HCT116 (cell line): ENCODE results near the gene TRIM23. TPM values are rescaled to one million over a fixed set of nuclear protein-coding genes. Genes with fewer than 3 reads are reported as not detected.

Source experiments
- ATAC-seq: fragments of 200-7000 bp; cut with Tn5 transposase; 2 replicates; pipeline ENCODE4 v1.9.1; 2020; ENCODE audit warnings: mild to moderate bottlenecking, moderate library complexity
- BruUV-seq: library from RNA; stranded (reverse); fragments of 400-500 nt; replicated peaks from 2 replicates; lab custom pipeline; 2021; lab: Mats Ljungman, UMichigan
- CTCF ChIA-PET: fragments of 300-600 bp; sonication (Branson Sonifier 250); formaldehyde crosslinking; loops from one replicate; lab custom pipeline; 2021; ENCODE audit warnings: antibody characterized with exemption; lab: Charles Lee
- POLR2A ChIA-PET: fragments of 300-600, 350-600 bp; sonication (Branson Sonifier 250); formaldehyde crosslinking; loops from one replicate; lab custom pipeline; 2021; ENCODE audit warnings: antibody characterized with exemption; lab: Charles Lee
- RAD21 ChIA-PET, 2 experiments: fragments of 300-600 bp; sonication (Branson Sonifier 250); formaldehyde crosslinking; loops; one replicate each; lab custom pipeline; 2023; ENCODE audit warnings: low total read pairs in 2 of 2; ENCODE audit not compliant: uncharacterized antibody in 2 of 2, unreplicated experiment in 2 of 2, low non-redundant PET in 1 of 2; lab: Charles Lee
- DNase-seq: peaks from one replicate; pipeline ENCODE4 v3.0.0-alpha.2; 2010; ENCODE audit warnings: low read depth, low spot score
- H2AFZ ChIP-seq: fragments of 200-600 bp; shearing (Covaris generic), sonication (generic); 2 replicates; pipeline ENCODE4 v1.6.1; 2017; ENCODE audit warnings: low read depth, mixed run types, mixed read lengths, antibody characterized with exemption, low read length; ENCODE audit not compliant: poor library complexity, severe bottlenecking
- H3K27ac ChIP-seq: 2 replicates; pipeline ENCODE4 v1.5.1; 2012; ENCODE audit warnings: low read depth, low read length
- H3K27me3 ChIP-seq: fragments of 200-600 bp; sonication (generic); 2 replicates; pipeline ENCODE4 v1.6.1; 2016; ENCODE audit warnings: mixed run types, low read length, mixed read lengths; ENCODE audit not compliant: insufficient read depth
- H3K36me3 ChIP-seq, 2 experiments: fragments of 200-500 bp in 1 of 2; fragments of 200-600 bp in 1 of 2; sonication (Bioruptor generic) in 1 of 2; sonication (generic) in 1 of 2; 2 replicates each; pipeline versions ENCODE4 v1.5.1 to v1.6.1; 2014 to 2016; ENCODE audit warnings: low read length in 2 of 2, inconsistent platforms in 1 of 2, mixed read lengths in 1 of 2, mixed run types in 1 of 2; ENCODE audit not compliant: insufficient read depth in 2 of 2, control insufficient read depth in 1 of 2
- H3K4me1 ChIP-seq, 2 experiments: fragments of 200-600 bp in 1 of 2; sonication (generic) in 1 of 2; 2 replicates each; pipeline versions ENCODE4 v1.5.1 to v1.6.1; 2012 to 2017; ENCODE audit warnings: low read length in 2 of 2, inconsistent platforms in 1 of 2, mild to moderate bottlenecking in 1 of 2, mixed read lengths in 1 of 2, mixed run types in 1 of 2, moderate library complexity in 1 of 2; ENCODE audit not compliant: insufficient read depth in 2 of 2, control insufficient read depth in 1 of 2
- H3K4me2 ChIP-seq: fragments of 200-600 bp; sonication (generic); 2 replicates; pipeline ENCODE4 v1.6.1; 2017; ENCODE audit warnings: mixed run types, low read length, mixed read lengths
- H3K4me3 ChIP-seq, 2 experiments: fragments of 200-600 bp in 1 of 2; sonication (generic) in 1 of 2; replicated peaks in 1 of 2; 2 replicates each; pipeline ENCODE4 v1.5.1; 2011 to 2016; ENCODE audit warnings: low read length in 2 of 2, control low read depth in 1 of 2, low read depth in 1 of 2, mild to moderate bottlenecking in 1 of 2, mixed read lengths in 1 of 2, mixed run types in 1 of 2
- H3K79me2 ChIP-seq: fragments of 200-600 bp; sonication (generic); 2 replicates; pipeline ENCODE4 v1.6.1; 2017; ENCODE audit warnings: mild to moderate bottlenecking, mixed run types, low read length, moderate library complexity, mixed read lengths; ENCODE audit not compliant: insufficient read depth
- H3K9ac ChIP-seq: fragments of 200-600 bp; sonication (generic); 2 replicates; pipeline ENCODE4 v1.6.1; 2016; ENCODE audit warnings: low read length, mixed read lengths
- H3K9me2 ChIP-seq: fragments of 200-600 bp; sonication (generic), shearing (Covaris generic); 2 replicates; pipeline ENCODE4 v1.6.1; 2017; ENCODE audit warnings: mixed run types, mild to moderate bottlenecking, moderate library complexity; ENCODE audit not compliant: insufficient read depth
- H3K9me3 ChIP-seq, 2 experiments: fragments of 200-500 bp in 1 of 2; fragments of 200-600 bp in 1 of 2; sonication (Bioruptor generic) in 1 of 2; sonication (generic) in 1 of 2; 2 replicates each; pipeline ENCODE4 v1.6.1; 2014 to 2017; ENCODE audit warnings: low read length in 2 of 2, mixed read lengths in 2 of 2, inconsistent platforms in 1 of 2, low read depth in 1 of 2, mild to moderate bottlenecking in 1 of 2, mixed run types in 1 of 2, moderate library complexity in 1 of 2; ENCODE audit not compliant: control insufficient read depth in 1 of 2, insufficient read depth in 1 of 2
- H4K20me1 ChIP-seq: fragments of 200-600 bp; sonication (generic), shearing (Covaris generic); 2 replicates; pipeline ENCODE4 v1.6.1; 2017; ENCODE audit warnings: mixed run types, mild to moderate bottlenecking, moderate library complexity; ENCODE audit not compliant: insufficient read depth
- ATF3 ChIP-seq: IDR thresholded peaks from 2 replicates; pipeline ENCODE4 v1.6.1; 2012
- CBX3 ChIP-seq: IDR thresholded peaks from 2 replicates; pipeline ENCODE4 v1.6.1; 2012; ENCODE audit warnings: low read depth
- CTCF ChIP-seq, 3 experiments: fragments of 200-600 bp in 1 of 3; sonication (generic) in 1 of 3; IDR thresholded peaks in 2 of 3; conservative IDR thresholded peaks in 1 of 3; 2 replicates each; pipeline ENCODE4 v1.5.1; 2012 to 2017; ENCODE audit warnings: low read depth in 2 of 3, low read length in 2 of 3, antibody characterized with exemption in 1 of 3, borderline replicate concordance in 1 of 3, control low read depth in 1 of 3, mild to moderate bottlenecking in 1 of 3, mixed read lengths in 1 of 3, mixed run types in 1 of 3, moderate library complexity in 1 of 3; ENCODE audit not compliant: insufficient read depth in 1 of 3
- ELF1 ChIP-seq: IDR thresholded peaks from 2 replicates; pipeline ENCODE4 v1.6.1; 2012; ENCODE audit warnings: low read depth, borderline replicate concordance
- EZH2 ChIP-seq: fragments of 200-600 bp; sonication (generic); IDR thresholded peaks from 2 replicates; pipeline ENCODE4 v1.6.1; 2017; ENCODE audit warnings: antibody characterized with exemption, mixed run types
- EZH2phosphoT487 ChIP-seq: fragments of 200-600 bp; IDR thresholded peaks from 2 replicates; pipeline ENCODE4 v1.6.1; 2018; ENCODE audit warnings: antibody characterized with exemption, borderline replicate concordance
- JUND ChIP-seq: IDR thresholded peaks from 2 replicates; pipeline ENCODE4 v1.6.1; 2012
- MAX ChIP-seq: IDR thresholded peaks from 2 replicates; pipeline ENCODE4 v1.6.1; 2012
- POLR2A ChIP-seq: IDR thresholded peaks from 2 replicates; pipeline ENCODE4 v1.7.0; 2011; ENCODE audit warnings: borderline replicate concordance; ENCODE audit not compliant: insufficient read depth, insufficient read length; ENCODE audit errors: extremely low read depth
- RAD21 ChIP-seq: IDR thresholded peaks from 2 replicates; pipeline ENCODE4 v1.6.1; 2012; ENCODE audit warnings: low read depth, mild to moderate bottlenecking
- REST ChIP-seq: IDR thresholded peaks from 2 replicates; pipeline ENCODE4 v1.6.1; 2012; ENCODE audit warnings: low read depth
- SIN3A ChIP-seq: IDR thresholded peaks from 2 replicates; pipeline ENCODE4 v1.6.1; 2012; ENCODE audit warnings: low read depth
- SP1 ChIP-seq: IDR thresholded peaks from 2 replicates; pipeline ENCODE4 v1.6.1; 2012; ENCODE audit warnings: low read depth
- SRF ChIP-seq: IDR thresholded peaks from 2 replicates; pipeline ENCODE4 v1.6.1; 2012; ENCODE audit warnings: low read depth
- TCF7L2 ChIP-seq: IDR thresholded peaks from 2 replicates; pipeline ENCODE4 v1.7.0; 2011; ENCODE audit warnings: borderline replicate concordance, inconsistent platforms; ENCODE audit not compliant: insufficient read depth, insufficient read length; ENCODE audit errors: extremely low read depth
- YY1 ChIP-seq: IDR thresholded peaks from 2 replicates; pipeline ENCODE4 v1.6.1; 2011; ENCODE audit warnings: low read length, low read depth, moderate library complexity, mild to moderate bottlenecking; ENCODE audit not compliant: insufficient replicate concordance; ENCODE audit errors: extremely low read depth
- ZBTB33 ChIP-seq: IDR thresholded peaks from 2 replicates; pipeline ENCODE4 v1.6.1; 2011; ENCODE audit warnings: mild to moderate bottlenecking, low read length, moderate library complexity; ENCODE audit not compliant: insufficient replicate concordance; ENCODE audit errors: extremely low read depth
- ZFX ChIP-seq: fragments of 450-650 bp; IDR thresholded peaks from 2 replicates; pipeline ENCODE4 v1.6.1; 2017
- ZNF274 ChIP-seq: fragments of 200-500 bp; sonication (Bioruptor generic); IDR thresholded peaks from 2 replicates; pipeline ENCODE4 v1.6.1; 2014; ENCODE audit warnings: mild to moderate bottlenecking, low read depth, low read length, inconsistent platforms
- intact Hi-C: fragments of 100-400 bp; cut with micrococcal nuclease; formaldehyde crosslinking; loops from 2 replicates; pipeline ENCODE4 v1.10.0; 2022
- total RNA-seq: library from RNA; stranded (reverse); gene quantifications from one replicate; pipeline ENCODE4 v1.2.1, GENCODE V29; 2021; ENCODE audit not compliant: unreplicated experiment

The TRIM23 gene
- total RNA-seq, 1 experiment from 2014 or later = 12.2 TPM

- no peak overlapping the region for H3K4me3 ChIP-seq
- no peaks in the 10 kb centered on the region for H3K27me3 ChIP-seq
- CTCF ChIA-PET = no interaction called here
- no peak overlapping the region for H3K27ac ChIP-seq
- H2AFZ ChIP-seq = no peak overlapping the region
- H3K36me3 ChIP-seq = 0 out of 4 replicates have a peak, but pooled peaks cover 0 to 2% of the 10 kb centered on the region in 2 experiments
- no peak overlapping the region for H3K4me2 ChIP-seq
- BruUV-seq = no TSS peak
- ATAC-seq (no peak), DNase-seq (no peak)
- TF ChIP-seq RAD21 = no peak
- TF ChIP-seq YY1 = no peak
- TF ChIP-seq ZBTB33 = no peak
- TF ChIP-seq SP1 = no peak
- TF ChIP-seq CTCF (IDR thresholded peaks at IDR 0.05 in 2 of 3, conservative IDR thresholded peaks at IDR 0.05 in 1 of 3; ENCODE audit: borderline replicate concordance in 1 of 3, insufficient read depth in 1 of 3, low read depth in 2 of 3, low read length in 2 of 3) = no peak
- no peak for TF ChIP-seq EZH2
- no peak for TF ChIP-seq EZH2phosphoT487
- no peak for TF ChIP-seq SIN3A
- TF ChIP-seq ZFX = no peak
- no peak for TF ChIP-seq POLR2A
- TF ChIP-seq SRF = no peak
- no peak for TF ChIP-seq ATF3
- no peak for TF ChIP-seq CBX3
- no peak for TF ChIP-seq JUND
- TF ChIP-seq ELF1 = no peak
- TF ChIP-seq REST = no peak
- no peak for TF ChIP-seq TCF7L2
- TF ChIP-seq ZNF274 = no peak
- no peak for TF ChIP-seq MAX
- no peaks in the 10 kb centered on the region for H3K9me2 ChIP-seq
- no peaks in the 10 kb centered on the region for H3K9me3 ChIP-seq
- H3K4me1 ChIP-seq = peaks cover 0 to 3% of the 10 kb centered on the region in 2 experiments; a peak in 2 of 4 replicates
- intact Hi-C loops = no loop called here
- H4K20me1 ChIP-seq = no peaks in the 10 kb centered on the region
- POLR2A ChIA-PET = no interaction called here
- H3K9ac ChIP-seq = no peak overlapping the region
- H3K79me2 ChIP-seq = no peaks in the 10 kb centered on the region
- RAD21 ChIA-PET = no interaction called here
Observed at GRCh38 chr5:65668696-65669095, 44.6 kb upstream of the TRIM23 start.
